ENCODE measurements around the gene NNMT. TPM values are rescaled to one million over a fixed set of nuclear protein-coding genes. Genes with fewer than 3 reads are reported as not detected.

NNMT gene
- total and polyA plus RNA-seq, 9 of the 15 experiments (the other 6 are each of a cell fraction or from before 2014, with no cell fraction given): 6.1 to 15.0 (median 11.2) TPM

- H3K4me1 ChIP-seq (replicated peaks in 1 of 2; ENCODE audit: control insufficient read depth in 2 of 2, insufficient read depth in 2 of 2, low read length in 2 of 2): peaks cover 12 to 26% of the 10 kb centered on the region in 2 experiments; a peak in 4 of 5 replicates
- H3K36me3 ChIP-seq (ENCODE audit: control insufficient read depth, insufficient read depth, low read length): no peaks in the 10 kb centered on the region
- H3K9me3 ChIP-seq (replicated peaks; ENCODE audit: control insufficient read depth, insufficient read depth, low read depth, low read length): no peaks in the 10 kb centered on the region
- H3K9me1 ChIP-seq (ENCODE audit: control insufficient read depth, insufficient read depth, low read length): peaks cover 7% of the 10 kb centered on the region
- 68% methylated on average over 18 of the region's 20 CpGs for WGBS (ENCODE audit: insufficient coverage, low coverage, missing lambda C conversion rate)
- no peak overlapping the region for H3K27ac ChIP-seq (ENCODE audit: extremely low read depth, low read depth, low read length)
- H3K9ac ChIP-seq (ENCODE audit: insufficient read depth in 1 of 2, low read depth in 2 of 2, low read length in 2 of 2): no peak overlapping the region
- H3K4me3 ChIP-seq: no peak overlapping the region
- ATAC-seq (no peak), DNase-seq (ENCODE audit: extremely low read depth in 1 of 4, low spot score in 3 of 4) (no peak), FAIRE-seq (no peak)
- no TSS peak for BruUV-seq (replicated peaks)
- H3K79me2 ChIP-seq (ENCODE audit: control insufficient read depth, insufficient read depth, low read length): no peaks in the 10 kb centered on the region
- intact Hi-C loops (cut with micrococcal nuclease): no loop called here
- in situ Hi-C loops (cut with MboI): loop anchor here (25.0 kb wide), 1 partner anchor 944 kb away; the partner anchor contains the start of gene TTC12
- CTCF ChIA-PET (ENCODE audit: low intra/inter-chr PET ratio): no interaction called here
- no peak overlapping the region for H2AFZ ChIP-seq (ENCODE audit: low read depth, low read length)
- POLR2A ChIA-PET: no interaction called here
- no peak overlapping the region for H3K4me2 ChIP-seq (ENCODE audit: insufficient read depth, low read length)
- H3K27me3 ChIP-seq (ENCODE audit: control insufficient read depth in 2 of 2, insufficient read depth in 2 of 2, low read length in 2 of 2): no peaks in the 10 kb centered on the region
- no peaks in the 10 kb centered on the region for H4K20me1 ChIP-seq (replicated peaks; ENCODE audit: control insufficient read depth, insufficient read depth, low read length)
- TF ChIP-seq, protein P1, sequence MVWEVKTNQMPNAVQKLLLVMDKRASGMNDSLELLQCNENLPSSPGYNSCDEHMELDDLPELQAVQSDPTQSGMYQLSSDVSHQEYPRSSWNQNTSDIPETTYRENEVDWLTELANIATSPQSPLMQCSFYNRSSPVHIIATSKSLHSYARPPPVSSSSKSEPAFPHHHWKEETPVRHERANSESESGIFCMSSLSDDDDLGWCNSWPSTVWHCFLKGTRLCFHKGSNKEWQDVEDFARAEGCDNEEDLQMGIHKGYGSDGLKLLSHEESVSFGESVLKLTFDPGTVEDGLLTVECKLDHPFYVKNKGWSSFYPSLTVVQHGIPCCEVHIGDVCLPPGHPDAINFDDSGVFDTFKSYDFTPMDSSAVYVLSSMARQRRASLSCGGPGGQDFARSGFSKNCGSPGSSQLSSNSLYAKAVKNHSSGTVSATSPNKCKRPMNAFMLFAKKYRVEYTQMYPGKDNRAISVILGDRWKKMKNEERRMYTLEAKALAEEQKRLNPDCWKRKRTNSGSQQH (CRISPR knock-in tag; IDR thresholded peaks at IDR 0.05): no peak
- no peak for TF ChIP-seq CEBPG (CRISPR knock-in tag; IDR thresholded peaks at IDR 0.05)
- TF ChIP-seq CEBPG (tag; conservative IDR thresholded peaks at IDR 0.05 in 1 of 2, IDR thresholded peaks at IDR 0.05 in 1 of 2): no peak
- no peak for TF ChIP-seq PHB (CRISPR knock-in tag; IDR thresholded peaks at IDR 0.05)
- no peak for TF ChIP-seq JUNB (CRISPR knock-in tag; conservative IDR thresholded peaks at IDR 0.05)
- TF ChIP-seq SMARCA5 (IDR thresholded peaks at IDR 0.05): no peak
- no peak for TF ChIP-seq MAZ (CRISPR knock-in tag; conservative IDR thresholded peaks at IDR 0.05 in 1 of 2, IDR thresholded peaks at IDR 0.05 in 1 of 2)
- no peak for TF ChIP-seq CREM (IDR thresholded peaks at IDR 0.05; ENCODE audit: low read depth)
- no peak for TF ChIP-seq ZNF263 (CRISPR knock-in tag; IDR thresholded peaks at IDR 0.05; ENCODE audit: borderline replicate concordance)
- TF ChIP-seq, protein P2, sequence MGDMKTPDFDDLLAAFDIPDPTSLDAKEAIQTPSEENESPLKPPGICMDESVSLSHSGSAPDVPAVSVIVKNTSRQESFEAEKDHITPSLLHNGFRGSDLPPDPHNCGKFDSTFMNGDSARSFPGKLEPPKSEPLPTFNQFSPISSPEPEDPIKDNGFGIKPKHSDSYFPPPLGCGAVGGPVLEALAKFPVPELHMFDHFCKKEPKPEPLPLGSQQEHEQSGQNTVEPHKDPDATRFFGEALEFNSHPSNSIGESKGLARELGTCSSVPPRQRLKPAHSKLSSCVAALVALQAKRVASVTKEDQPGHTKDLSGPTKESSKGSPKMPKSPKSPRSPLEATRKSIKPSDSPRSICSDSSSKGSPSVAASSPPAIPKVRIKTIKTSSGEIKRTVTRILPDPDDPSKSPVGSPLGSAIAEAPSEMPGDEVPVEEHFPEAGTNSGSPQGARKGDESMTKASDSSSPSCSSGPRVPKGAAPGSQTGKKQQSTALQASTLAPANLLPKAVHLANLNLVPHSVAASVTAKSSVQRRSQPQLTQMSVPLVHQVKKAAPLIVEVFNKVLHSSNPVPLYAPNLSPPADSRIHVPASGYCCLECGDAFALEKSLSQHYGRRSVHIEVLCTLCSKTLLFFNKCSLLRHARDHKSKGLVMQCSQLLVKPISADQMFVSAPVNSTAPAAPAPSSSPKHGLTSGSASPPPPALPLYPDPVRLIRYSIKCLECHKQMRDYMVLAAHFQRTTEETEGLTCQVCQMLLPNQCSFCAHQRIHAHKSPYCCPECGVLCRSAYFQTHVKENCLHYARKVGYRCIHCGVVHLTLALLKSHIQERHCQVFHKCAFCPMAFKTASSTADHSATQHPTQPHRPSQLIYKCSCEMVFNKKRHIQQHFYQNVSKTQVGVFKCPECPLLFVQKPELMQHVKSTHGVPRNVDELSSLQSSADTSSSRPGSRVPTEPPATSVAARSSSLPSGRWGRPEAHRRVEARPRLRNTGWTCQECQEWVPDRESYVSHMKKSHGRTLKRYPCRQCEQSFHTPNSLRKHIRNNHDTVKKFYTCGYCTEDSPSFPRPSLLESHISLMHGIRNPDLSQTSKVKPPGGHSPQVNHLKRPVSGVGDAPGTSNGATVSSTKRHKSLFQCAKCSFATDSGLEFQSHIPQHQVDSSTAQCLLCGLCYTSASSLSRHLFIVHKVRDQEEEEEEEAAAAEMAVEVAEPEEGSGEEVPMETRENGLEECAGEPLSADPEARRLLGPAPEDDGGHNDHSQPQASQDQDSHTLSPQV (IDR thresholded peaks at IDR 0.05): no peak
- TF ChIP-seq TBP (optimal IDR thresholded peaks at IDR 0.05; ENCODE audit: low read depth, low read length): no peak
- no peak for TF ChIP-seq ZBTB1 (CRISPR knock-in tag; IDR thresholded peaks at IDR 0.05; ENCODE audit: borderline replicate concordance, low read depth)
- no peak for TF ChIP-seq GTF2E2 (tag; IDR thresholded peaks at IDR 0.05)
Observed at GRCh38 chr11:114256176-114256966, 39.8 kb upstream of the NNMT start.

All from K562 (cell line).